HL-60 (cell line): Measurements from ENCODE around the gene ANKH.

ENCODE experiments used
- GABPA ChIP-seq: IDR thresholded peaks from 2 replicates; pipeline ENCODE4 v1.6.1; 2012; ENCODE audit warnings: low read depth
- POLR2AphosphoS5 ChIP-seq: IDR thresholded peaks from 2 replicates; pipeline ENCODE4 v1.6.1; 2012; ENCODE audit warnings: low read depth
- TF ChIP-seq, protein P1 (sequence below): IDR thresholded peaks from one replicate; pipeline ENCODE4 v1.5.1; 2011; ENCODE audit warnings: low read length, control low read depth, inconsistent platforms; ENCODE audit not compliant: insufficient read depth

DNA sequence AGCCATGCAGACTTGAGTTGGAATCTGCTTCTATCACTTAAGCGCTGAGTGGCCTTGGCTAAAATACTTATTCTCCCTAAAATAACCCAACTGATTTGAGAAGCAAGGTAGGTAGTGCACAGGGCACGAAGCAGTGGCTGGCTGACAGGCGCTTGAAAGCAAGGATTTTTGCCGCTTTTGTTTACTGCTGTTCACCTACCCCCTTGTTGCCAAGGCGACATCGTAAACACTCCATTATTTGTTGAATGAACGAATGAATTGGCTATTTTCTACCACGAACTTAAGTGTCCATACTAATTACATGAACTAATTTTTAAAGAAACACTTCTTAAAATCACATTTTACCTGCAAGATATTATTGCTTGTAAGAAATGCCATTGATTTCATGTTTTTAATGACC, 98.0 kb downstream of the ANKH start:
- TF ChIP-seq, protein P1, sequence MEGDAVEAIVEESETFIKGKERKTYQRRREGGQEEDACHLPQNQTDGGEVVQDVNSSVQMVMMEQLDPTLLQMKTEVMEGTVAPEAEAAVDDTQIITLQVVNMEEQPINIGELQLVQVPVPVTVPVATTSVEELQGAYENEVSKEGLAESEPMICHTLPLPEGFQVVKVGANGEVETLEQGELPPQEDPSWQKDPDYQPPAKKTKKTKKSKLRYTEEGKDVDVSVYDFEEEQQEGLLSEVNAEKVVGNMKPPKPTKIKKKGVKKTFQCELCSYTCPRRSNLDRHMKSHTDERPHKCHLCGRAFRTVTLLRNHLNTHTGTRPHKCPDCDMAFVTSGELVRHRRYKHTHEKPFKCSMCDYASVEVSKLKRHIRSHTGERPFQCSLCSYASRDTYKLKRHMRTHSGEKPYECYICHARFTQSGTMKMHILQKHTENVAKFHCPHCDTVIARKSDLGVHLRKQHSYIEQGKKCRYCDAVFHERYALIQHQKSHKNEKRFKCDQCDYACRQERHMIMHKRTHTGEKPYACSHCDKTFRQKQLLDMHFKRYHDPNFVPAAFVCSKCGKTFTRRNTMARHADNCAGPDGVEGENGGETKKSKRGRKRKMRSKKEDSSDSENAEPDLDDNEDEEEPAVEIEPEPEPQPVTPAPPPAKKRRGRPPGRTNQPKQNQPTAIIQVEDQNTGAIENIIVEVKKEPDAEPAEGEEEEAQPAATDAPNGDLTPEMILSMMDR, result no peak
- TF ChIP-seq POLR2AphosphoS5 (no peak), GABPA (no peak)
